GM23338 (cell line): Measurements from ENCODE around the gene MDM2.

Experiments
- CTCF ChIP-seq, 2 experiments: fragments of 200-600 bp in 1 of 2; sonication (generic) in 1 of 2; conservative IDR thresholded peaks; 2 replicates each; pipeline versions ENCODE4 v1.5.1 to v1.6.1; 2016 to 2017; ENCODE audit warnings: antibody characterized with exemption in 2 of 2, low read depth in 2 of 2, mild to moderate bottlenecking in 2 of 2, moderate library complexity in 1 of 2
- EZH2phosphoT487 ChIP-seq: fragments of 200-600 bp; sonication (generic); IDR thresholded peaks from one replicate; pipeline ENCODE4 v1.8.1; 2018; ENCODE audit warnings: antibody characterized with exemption; ENCODE audit not compliant: unreplicated experiment
- ZNF114 ChIP-seq: fragments of 250-450 bp; sonication (Bioruptor Pico); IDR thresholded peaks from 2 replicates; pipeline ENCODE4 v1.5.0; 2020; ENCODE audit warnings: mild to moderate bottlenecking, moderate library complexity

- TF ChIP-seq CTCF (conservative IDR thresholded peaks at IDR 0.05; ENCODE audit: low read depth in 2 of 2) (no peak), ZNF114 (CRISPR knock-in tag) (no peak), EZH2phosphoT487 (no peak)
Measured at GRCh38 chr12:68781728-68782127, 26.2 kb upstream of the MDM2 start.
